CD4-positive, alpha-beta T cell treated with Interferon gamma for 1 hour (primary cell): Measurements from ENCODE around the gene CFAP141.
"Not testable (repeated sequence)": the region's sequence is repeated elsewhere in the genome, so short reads cannot be mapped to it uniquely, and the experiment has no call there.

Source experiments
- DNase-seq: peaks from one replicate; pipeline ENCODE4 v3.0.0-alpha.2; 2020

Gene CFAP141

DNA sequence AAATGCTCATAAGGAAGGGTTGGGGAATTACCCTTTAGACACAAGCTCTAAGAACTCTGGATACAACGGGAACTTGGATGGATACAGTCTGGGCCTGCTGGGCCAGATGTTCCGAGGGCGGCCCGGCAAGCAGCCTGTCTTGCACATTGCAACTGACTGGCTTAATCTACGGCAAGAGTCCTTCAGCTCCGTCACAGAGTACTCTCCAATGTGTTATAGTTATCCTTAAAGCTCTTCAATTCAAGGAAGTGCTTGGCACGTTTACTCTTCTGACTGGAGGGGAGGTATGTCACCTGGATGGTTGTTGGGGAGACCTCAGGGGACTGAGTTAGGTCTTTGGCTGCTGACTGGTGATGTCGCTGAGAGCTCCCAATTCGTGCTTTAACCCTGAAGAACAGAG is 1.1 kb upstream of the CFAP141 start:
- no peak for DNase-seq

DNA sequence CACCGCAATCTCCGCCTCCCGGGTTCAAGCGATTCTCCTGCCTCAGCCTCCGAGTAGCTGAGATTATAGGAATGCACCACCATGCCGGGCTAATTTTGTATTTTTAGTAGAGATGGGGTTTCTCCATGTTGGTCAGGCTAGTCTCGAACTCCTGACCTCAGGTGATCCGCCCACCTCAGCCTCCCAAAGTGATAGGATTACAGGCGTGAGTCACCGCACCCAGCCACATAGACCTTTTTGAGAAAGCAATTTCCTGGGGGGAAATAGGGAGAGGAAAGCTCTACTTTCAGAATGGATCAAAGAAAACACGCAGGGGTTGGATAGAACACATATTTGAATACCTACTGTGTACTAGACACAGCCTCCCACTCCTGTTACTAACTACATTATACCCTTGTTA is 355 bp downstream of the CFAP141 start:
- not testable (repeated sequence) for DNase-seq

DNA sequence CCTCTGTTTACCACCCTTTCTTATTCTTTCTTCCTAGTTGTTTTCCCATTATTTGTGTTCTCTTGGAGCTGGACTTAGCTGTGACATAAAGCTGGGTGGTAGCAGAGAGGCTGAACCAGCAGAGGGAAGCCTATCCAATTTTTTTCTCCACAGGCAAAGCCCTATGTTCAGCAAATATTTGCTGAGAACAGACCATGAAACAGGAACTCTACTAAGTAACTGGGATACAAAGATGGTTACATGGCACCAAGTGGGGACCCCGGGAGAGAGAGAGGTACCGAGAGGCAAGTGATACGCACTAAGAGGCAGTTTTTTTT is 6.6 kb downstream of the CFAP141 start:
- no peak for DNase-seq

DNA sequence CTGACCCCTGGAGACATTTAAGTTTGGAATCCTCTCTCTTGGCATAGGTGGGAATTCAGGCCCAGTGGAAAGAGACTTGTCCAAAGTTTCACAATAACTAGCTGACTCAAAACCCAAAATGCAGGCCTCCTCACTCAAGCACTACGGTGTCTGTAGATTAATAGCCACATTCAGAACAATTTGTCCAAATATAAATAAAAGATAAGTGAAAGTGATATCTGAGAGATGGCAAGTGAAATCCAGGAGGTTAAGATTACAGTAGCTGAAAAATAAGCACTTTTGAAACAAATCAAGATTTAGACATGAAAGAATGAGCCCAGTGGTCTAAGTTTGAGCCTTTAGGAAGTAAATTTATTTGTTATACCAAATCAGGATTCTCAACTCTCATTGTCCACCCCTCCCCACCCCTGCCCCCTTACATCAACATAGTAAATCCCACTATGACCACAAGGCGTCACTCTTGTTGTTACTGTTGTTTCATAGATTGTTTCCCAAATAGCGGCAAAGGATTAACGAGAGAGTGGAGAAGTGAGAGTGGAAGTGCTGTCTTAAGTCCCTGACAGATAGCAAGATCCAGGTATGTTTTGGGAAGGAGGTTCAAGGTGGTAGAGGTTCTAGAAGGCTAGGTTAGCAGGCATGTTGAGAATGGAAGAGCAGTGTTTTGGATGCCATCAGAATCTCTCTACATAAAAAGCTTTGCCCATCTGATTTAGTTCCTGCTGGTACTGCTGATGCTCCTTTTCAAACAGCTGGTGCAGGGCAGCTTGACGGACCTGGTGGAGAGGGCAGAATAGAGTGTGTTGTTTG is 7.2 kb downstream of the CFAP141 start:
- peak; percentile 24 for DNase-seq

DNA sequence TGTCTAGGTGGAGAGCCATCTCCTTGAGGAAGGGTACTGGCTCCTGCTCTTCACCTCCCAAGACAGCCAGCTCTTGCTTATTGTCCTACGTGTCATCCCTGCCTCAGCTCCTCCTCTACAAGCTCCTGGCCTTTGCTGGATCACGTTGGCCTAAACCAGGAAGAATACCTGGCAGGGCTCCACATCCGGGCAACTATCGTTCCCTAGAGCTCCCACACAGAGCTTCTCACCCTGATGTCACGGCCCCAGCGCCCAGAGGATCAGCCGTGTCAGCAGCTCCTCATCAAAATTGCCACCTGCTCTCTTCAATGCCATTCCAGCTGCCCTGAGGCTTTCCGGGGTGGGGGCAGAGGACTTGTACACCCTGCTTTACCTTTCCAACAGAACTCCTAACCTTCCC is 12.3 kb downstream of the CFAP141 start:
- no peak for DNase-seq

DNA sequence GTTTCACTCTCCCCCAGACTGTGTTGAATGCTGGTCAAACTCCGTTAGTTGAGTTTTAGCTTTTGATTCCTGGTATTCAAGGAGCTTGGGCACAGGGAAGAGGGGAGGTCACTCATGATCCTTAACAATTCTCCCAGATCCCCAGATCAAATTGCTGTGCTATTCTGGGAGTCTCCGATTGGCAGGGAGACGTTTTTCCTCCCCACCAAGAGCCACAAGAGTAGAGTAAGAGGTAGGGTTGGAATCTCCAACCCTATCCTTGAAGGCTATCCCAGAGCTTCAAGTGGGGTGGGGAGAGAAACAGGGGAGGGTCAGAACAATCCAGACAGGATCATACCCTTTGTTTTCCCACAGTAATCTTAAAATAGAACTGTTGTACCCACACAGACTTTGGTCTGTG is 13.7 kb downstream of the CFAP141 start:
- no peak for DNase-seq

DNA sequence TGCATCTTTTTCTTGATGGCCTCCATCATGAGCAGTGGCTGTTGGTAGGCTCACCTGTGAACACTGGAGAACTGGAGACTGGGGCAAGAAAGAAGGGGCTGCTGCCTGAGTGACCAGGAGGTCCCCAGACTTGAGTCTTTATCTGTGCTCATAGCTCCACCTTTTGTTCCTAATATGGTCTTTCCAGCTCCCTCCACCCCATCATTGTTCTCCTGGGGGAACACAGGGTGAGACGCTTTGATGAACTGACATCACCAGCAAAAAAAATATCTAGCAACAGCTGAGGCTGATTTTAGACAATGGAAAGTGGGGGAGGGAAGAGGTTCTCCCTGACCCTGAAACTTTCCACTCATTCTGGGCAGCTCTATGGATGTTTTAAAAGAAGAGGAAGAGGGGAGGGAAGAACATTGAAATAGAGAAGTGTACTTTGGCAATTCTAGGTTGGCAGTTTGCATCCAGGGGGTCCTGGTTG is 14.1 kb downstream of the CFAP141 start, which contains the start of gene TPM3:
Gene TPM3 (minus strand): TSS at position 111 of the 472 bp plus-strand sequence. CDS start 82 bp downstream, at position 29.
- DNase-seq = no peak

DNA sequence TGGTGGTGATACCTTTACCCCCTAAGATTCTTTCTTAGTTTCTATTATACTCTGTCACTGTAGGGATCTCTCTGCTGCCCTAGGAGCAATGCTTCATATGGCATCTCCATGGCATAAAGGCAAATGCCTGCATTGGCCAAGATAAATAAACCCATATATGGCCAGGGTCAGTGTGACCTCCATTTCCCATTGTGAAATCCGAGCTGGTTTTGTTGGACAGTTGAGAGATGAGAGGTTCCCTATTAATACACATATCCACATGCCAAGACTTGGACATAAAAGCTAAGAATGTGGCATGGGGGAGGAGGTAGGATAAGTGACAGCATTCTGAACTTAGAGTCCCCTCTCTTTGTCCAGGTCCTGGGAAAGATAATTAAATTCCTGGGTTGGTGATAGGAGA is 15.6 kb downstream of the CFAP141 start:
- no peak for DNase-seq

DNA sequence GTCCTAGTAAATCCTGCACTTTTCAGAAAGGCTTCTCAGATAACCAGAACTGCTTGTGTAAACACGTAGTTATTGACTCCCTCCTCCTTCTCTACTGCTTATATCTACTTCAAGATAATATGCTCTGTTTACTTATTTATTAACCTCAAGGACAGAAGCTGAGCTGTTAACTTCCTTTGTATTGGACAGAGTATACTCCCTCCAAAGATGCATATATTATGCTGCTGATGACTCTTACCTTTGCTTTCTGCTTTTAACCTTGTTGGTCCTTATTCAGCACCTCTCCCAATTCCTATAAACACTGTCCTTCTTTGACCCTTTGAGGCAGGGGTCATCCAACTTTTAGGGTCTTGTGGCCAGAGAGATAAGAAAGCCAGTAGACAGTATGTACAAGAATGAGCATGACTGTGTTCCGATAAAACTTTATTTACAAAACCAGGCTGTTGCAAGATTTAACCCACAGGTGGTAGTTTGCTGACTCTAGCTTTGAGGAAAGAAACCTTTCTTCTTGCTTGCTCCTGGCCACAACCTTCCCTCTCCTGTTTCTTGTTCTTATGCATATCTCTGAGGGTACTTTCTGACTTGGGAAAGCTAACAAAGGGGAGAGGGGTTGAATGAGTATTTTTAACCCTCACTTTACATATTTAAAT is 19.2 kb downstream of the CFAP141 start:
- no peak for DNase-seq

DNA sequence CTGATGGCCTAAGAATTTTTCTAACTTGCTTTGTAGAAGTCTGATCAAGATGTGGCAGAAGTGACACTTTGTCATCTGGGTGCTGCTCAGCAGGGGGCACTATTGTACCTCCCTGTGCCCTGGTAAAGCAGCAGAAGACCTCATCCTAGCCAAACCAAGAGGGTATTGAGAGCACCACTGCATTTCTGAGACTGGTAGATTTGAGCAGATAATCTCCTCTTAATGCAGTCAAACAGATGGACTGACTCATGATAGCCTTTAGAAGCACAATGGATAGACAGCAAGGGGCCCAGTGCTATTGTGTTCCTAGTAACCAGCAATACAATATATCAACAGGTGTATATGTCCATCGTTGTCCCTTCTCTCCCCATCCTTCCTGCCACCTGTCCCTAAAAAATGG is 20.0 kb downstream of the CFAP141 start:
- peak; percentile 63 for DNase-seq

DNA sequence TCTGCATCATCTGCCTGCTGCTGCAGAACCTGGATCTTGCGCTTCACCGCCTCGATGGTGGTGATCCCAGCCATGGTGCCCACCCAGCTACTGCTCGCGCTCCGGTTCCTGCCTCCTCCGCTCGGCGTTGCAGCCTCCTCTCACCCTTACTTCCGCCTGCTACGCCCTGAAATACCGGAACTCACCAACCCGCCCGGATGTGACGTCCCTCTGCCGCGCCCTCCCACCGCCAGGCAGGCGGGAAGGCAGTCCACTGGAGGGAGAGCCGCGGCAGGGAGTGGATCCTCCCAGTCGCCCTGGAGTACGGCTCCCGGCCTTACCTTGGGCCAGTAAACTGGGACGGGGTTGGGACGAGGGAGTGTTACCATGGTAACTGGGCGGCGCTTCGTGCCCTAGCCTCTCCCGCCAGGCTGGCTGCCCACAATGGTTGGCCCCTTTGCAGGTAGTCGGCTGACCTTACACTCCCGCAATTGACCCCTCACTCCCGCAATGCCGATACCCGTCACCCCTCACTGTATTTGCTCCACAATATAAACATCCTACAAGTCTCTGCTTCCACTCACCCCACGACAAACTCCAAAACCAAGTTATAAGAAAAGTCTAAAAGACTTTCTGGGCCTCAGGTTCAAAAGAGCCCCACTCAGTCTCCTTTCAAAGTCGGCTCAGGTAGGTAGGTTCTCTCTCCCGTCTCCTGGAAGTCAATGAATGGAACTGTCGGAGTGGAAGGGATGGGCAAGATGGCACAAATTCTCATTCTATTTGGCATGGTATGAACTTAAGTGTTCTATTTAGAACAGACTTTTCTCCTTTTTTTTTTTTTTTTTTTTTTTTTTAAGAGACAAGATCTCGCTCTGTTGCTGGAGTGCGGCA is 22.9 kb downstream of the CFAP141 start:
- DNase-seq = peak; percentile 91

DNA sequence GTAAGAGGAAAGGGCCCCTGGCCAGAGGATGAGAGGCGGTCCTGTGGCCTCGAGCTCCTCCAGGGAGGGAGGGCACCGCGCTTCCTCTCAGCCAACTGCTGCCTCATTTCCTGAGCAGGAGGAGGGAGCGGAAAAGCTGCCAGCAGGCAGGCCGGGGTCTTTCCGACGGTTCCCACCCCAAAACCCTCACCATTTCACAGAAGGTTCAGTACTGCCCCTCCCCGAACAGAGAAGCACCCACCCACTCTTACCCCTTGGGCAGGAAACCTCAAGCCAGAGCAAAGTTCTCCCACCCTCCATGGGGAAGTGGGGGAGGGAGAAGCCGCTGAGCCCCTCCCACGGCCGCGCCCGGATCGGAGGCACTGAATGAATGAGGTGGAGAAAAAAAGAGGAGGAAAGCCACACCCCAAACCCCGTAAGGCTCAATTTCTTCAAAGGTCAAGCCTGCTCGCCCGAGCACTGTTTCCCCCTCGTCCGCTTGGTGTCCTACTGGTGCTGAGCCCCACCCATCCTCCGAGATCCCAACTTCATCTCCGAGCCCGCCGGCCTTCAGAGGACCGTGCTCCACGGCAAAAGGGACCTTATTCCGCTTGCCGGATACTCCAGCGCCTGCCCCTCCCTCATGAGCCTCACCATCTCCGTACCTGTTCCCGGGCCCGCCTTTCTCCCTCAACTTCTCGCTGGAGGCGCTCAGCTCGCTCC is 23.6 kb downstream of the CFAP141 start:
- DNase-seq = peak; percentile 79

DNA sequence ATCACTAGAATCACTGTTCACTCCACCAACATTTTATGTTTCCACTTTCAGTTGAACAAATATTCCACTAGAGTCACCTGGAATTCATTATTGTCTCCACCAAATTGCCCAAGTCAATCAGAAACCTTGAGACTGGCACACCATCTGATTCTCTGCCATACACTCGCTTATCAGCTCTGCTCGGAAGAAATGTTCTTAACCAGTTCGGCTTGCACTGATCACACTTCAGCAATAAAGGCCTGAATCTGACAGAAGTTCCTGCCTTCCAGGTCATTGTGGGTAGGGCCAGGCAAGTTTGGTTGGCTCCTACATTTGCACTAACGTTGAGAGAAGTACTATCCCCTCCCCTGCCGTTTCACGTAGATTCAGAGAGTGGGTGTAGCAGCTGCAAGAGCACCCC is 24.2 kb downstream of the CFAP141 start:
- DNase-seq = no peak

DNA sequence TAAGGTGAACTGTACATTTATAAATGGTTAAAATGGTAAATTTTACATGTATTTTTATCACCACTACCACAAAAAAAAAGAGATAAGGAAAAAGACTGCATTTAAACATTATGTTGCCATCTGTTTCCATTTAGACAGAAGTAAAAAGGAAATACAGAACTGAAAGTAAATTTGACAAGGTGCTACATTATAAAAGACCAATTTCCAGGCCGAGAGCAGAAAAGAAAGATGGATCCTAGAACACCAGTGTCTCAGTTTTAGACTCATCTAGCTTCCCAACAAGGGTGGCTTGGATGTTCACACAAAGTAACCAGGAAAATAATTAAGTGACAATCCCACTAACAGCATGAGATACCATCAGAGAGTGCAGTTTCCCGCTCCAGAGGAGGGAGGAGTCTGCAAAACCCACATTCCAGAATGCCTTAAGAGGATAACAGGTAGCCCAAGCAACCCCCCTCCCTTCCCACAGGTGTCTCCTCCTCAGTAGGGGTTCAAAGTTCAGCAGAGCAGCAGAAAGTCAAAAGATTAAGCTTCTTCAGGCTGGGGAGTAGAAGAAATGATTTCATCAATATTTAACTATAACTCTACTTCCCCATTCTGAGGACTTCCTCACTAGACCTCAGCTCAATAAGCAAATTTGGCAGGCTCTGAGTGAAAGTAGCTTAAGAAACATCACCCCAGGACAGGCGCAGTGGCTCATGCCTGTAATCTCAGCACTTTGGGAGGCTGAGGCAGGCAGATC is 26.0 kb downstream of the CFAP141 start:
- DNase-seq = peak; percentile 36

DNA sequence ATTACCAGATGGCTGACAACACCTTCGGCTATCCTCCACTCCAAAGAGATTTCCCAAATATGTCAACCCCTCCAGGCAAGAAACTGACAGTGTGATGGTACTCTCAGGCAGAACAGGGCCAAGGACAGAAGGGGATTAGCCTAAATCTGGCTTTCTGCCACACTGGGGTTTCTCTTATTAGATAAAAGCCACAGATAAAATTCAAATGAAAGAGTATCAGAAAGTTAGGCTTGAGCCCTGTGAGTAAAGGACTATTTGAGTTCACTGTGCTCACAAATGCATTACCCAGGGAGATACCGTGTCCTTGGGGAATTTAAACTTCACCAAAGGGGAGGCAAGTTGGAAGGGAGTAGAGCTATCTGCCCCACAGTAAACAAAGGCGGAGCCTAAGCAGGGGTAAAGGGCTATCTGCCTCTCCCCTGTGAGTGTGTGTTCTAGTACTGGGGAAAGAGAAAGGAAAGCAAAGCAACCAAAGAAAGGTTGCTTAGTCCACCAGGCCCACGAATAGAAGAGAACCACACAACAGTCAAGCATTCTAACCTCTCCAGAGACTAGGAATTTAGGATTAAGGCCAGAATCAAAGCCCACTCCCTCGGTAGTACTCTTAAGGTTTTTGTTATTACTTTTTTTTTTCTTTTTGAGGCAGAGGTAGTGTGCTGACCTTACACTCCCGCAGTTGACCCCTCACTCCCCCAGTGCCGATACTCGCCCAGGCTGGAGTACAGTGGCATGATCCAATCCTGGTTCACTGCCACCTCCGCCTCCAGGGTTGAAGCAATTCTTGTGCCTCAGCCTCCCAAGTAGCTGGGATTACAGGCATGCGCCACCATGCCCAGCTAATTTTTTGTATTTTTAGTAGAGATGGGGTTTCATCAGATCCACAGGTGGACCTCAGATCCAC is 27.0 kb downstream of the CFAP141 start:
- DNase-seq = no peak

DNA sequence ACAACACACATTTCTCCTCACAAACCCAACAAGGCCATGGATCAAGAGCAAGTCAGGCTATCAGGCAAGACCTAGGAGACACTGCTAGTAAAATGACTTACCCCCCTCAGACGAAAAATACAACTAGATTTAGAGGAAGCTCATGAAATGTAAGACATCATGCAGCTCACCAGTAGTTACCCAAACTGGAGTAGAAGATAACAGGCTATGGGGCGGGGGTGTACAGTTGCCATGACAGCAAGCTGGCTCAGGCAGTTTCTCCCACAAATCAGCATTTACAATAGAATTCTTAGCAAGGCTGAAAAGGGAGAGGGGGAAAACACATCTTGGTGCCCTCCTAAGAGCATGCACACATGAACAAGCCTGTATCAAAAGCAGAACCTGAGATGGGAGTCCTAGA is 28.1 kb downstream of the CFAP141 start:
- DNase-seq = no peak

DNA sequence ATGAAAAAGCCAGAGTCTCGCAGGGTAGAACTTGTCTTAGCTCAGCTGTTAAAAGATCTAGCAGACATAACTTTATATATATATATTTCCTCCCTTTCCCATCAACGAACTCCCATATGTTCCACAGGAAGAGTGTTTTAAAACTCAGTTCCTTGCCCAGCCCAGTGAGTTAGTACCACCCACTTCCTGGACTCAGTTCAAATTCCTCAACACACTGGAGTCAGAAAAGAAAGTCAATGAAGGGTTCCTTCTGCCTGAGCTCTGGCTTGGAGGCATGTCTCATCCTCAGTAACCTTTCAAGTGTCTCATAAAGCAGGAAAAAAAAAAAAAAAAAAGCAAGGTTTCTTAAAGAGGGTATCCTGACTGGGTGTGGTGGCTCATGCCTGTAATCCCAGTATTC is 29.8 kb downstream of the CFAP141 start:
- no peak for DNase-seq

DNA sequence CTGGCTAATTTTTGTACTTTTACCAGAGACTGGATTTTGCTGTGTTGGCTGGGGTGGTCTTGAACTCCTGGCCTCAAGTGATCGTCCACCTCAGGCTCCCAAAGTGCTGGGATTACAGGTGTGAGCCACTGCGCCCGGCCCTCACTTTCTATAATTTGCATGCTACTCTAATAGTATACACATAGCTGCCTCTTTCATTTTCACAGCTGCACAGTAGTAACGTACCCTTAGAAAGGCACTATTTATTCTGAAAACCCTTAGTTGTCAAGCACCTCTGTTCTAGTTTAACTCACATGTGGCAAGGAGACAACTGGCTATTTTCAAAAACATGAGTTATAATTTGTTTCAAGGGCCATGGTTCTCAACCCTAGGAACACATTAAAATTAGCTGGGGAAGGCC is 31.5 kb downstream of the CFAP141 start:
- no peak for DNase-seq

DNA sequence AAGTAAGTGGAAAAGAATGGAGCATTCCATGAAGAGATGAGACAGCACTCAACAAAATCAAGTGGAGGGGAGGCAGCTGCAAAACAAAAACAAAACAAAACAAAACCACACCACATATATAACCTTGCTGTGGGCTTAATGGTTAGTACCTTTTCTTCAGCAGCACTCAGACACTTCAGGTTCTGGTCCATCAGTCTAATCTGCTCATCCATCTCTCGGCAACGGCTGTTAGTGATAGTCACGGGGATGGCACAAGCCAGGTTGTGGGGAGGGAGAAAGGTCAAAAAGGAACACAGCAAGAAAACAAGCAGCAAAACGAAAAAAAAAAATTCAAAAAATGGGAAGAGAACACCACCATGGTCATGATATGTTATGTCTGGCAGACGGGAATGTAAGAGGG is 34.3 kb downstream of the CFAP141 start:
- DNase-seq = no peak

DNA sequence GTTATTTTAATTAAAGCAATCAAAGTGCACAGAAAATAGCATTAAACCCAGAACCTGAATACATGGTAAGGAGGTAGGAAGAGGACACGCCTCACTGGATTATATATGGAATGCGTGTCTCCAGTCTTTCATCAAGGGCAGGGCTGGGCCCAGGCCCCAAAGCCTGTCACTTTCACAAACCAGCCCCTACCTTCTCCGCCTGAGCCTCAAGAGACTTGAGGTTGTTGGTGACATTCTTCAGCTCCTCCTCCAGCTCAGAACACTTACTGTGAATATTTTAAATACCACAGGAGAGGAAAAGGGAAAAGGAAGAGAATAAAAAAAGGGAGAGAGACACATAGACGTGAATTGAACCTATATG is 34.9 kb downstream of the CFAP141 start:
- no peak for DNase-seq

DNA sequence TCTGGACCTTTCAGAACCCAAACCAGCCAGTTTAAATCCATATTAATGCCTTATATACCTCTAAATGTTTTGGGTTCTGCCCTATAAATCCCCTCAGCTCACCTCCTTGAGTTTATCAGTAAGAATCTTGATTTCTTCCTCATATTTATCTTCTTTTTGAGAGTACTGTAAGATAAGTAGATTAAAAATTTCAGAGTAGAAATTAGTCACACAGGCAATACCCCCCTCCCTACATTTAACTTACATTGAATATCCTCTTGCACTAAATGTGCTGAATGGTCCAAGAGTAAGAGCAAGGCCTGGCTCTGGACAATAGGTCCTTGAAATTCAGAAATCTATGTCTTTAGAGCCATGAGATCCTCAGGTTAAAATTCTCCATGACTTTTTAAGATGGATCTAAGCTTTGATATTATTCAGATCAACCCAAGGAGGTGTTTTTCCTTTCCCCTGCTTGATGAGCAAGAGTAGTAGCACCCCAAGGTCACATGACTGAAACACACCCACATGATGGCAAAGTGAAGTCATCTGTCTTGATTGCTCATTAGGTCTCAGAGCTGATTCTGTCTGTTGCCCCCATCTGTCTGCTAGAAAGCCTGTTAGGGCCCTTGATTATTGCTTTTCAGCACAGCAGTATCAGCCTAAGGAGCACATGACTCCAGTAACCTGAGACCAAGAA is 35.4 kb downstream of the CFAP141 start:
- DNase-seq = no peak
